ENCODE results near the gene IPO8. TPM values are rescaled to one million over a fixed set of nuclear protein-coding genes. Genes with fewer than 3 reads are reported as not detected.

Gene IPO8
- total and polyA plus RNA-seq, 2 donors (not counting 3 experiments of a cell fraction or from before 2014, with no cell fraction given) = 7.2 to 52.5 TPM

GRCh38 chr12:30696943-30697342 is 1.3 kb upstream of the IPO8 start:
- POLR2A ChIA-PET = no interaction called here
- intact Hi-C loops (cut with micrococcal nuclease) = no loop called here
- CTCF ChIA-PET = no interaction called here

More at GRCh38 chr12:30696943-30697342, 1.3 kb upstream of the IPO8 start:
- no TSS peak for BruUV-seq (replicated peaks)
- Histone ChIP-seq H2AFZ (ENCODE audit: low read depth, low read length) (no peak overlapping the region), H3K4me2 (ENCODE audit: insufficient read depth, low read length) (no peak overlapping the region), H3K79me2 (ENCODE audit: control insufficient read depth, insufficient read depth, low read length) (peaks cover 31% of the 10 kb centered on the region), H3K27ac (ENCODE audit: insufficient read depth, low read depth, low read length) (no peak overlapping the region), H3K4me1 (ENCODE audit: control insufficient read depth, extremely low read depth, insufficient read depth, low read length) (peaks cover 20% of the 10 kb centered on the region), H3K36me3 (ENCODE audit: control insufficient read depth in 2 of 2, extremely low read depth in 1 of 2, insufficient read depth in 2 of 2, low read length in 2 of 2) (no peaks in the 10 kb centered on the region), H3K9ac (replicated peaks; ENCODE audit: extremely low read depth, insufficient read depth, low read length) (no peak overlapping the region), H3K9me3 (replicated peaks; ENCODE audit: control insufficient read depth, insufficient read depth, low read length) (no peaks in the 10 kb centered on the region), H3K4me3 (replicated peaks in 1 of 3; ENCODE audit: insufficient read depth in 1 of 3, low read depth in 1 of 3, low read length in 3 of 3) (no peak overlapping the region), H3K27me3 (ENCODE audit: control insufficient read depth in 2 of 2, insufficient read depth in 2 of 2, low read length in 2 of 2) (no peaks in the 10 kb centered on the region), H4K20me1 (replicated peaks; ENCODE audit: control insufficient read depth, extremely low read depth, insufficient read depth, low read length) (no peaks in the 10 kb centered on the region), H3K9me1 (replicated peaks; ENCODE audit: control insufficient read depth, extremely low read depth, insufficient read depth, low read length) (no peaks in the 10 kb centered on the region)
- FAIRE-seq (no peak), DNase-seq (ENCODE audit: low read depth, low spot score) (no peak)
- dilution Hi-C loops (cut with MboI; ENCODE audit: extremely low pct_ligation_motif_present, low sequenced_read_pairs) = no loop called here
- TF ChIP-seq EZH2 (IDR thresholded peaks at IDR 0.05; ENCODE audit: borderline replicate concordance, low read depth, low read length, severe bottlenecking) (no peak), MYC (IDR thresholded peaks at IDR 0.05; ENCODE audit: low read depth, low read length) (no peak), POLR2A (IDR thresholded peaks at IDR 0.05; ENCODE audit: low read depth, low read length) (no peak), GATA2 (IDR thresholded peaks at IDR 0.05; ENCODE audit: insufficient read depth, insufficient read length, low read depth, low read length) (no peak), FOS (IDR thresholded peaks at IDR 0.05; ENCODE audit: borderline replicate concordance, insufficient read depth, low read length) (no peak), POLR2AphosphoS5 (IDR thresholded peaks at IDR 0.05; ENCODE audit: insufficient read depth, low read depth, low read length) (no peak), JUN (IDR thresholded peaks at IDR 0.05; ENCODE audit: borderline replicate concordance, insufficient read depth, insufficient read length, low read depth) (no peak)
- TF ChIP-seq, protein P1, sequence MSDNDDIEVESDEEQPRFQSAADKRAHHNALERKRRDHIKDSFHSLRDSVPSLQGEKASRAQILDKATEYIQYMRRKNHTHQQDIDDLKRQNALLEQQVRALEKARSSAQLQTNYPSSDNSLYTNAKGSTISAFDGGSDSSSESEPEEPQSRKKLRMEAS (IDR thresholded peaks at IDR 0.05; ENCODE audit: insufficient read depth, insufficient read length) = no peak
- TF ChIP-seq, protein P2, sequence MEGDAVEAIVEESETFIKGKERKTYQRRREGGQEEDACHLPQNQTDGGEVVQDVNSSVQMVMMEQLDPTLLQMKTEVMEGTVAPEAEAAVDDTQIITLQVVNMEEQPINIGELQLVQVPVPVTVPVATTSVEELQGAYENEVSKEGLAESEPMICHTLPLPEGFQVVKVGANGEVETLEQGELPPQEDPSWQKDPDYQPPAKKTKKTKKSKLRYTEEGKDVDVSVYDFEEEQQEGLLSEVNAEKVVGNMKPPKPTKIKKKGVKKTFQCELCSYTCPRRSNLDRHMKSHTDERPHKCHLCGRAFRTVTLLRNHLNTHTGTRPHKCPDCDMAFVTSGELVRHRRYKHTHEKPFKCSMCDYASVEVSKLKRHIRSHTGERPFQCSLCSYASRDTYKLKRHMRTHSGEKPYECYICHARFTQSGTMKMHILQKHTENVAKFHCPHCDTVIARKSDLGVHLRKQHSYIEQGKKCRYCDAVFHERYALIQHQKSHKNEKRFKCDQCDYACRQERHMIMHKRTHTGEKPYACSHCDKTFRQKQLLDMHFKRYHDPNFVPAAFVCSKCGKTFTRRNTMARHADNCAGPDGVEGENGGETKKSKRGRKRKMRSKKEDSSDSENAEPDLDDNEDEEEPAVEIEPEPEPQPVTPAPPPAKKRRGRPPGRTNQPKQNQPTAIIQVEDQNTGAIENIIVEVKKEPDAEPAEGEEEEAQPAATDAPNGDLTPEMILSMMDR (IDR thresholded peaks at IDR 0.05; ENCODE audit: extremely low read depth in 1 of 2, insufficient read depth in 1 of 2, low read depth in 1 of 2, low read length in 2 of 2) = no peak
